Medulla oblongata (tissue), 1 donor: Measurements from ENCODE around the gene CELF6.

Source experiments
- DNase-seq: peaks from one replicate; pipeline ENCODE4 v3.0.0-alpha.2; 2015; ENCODE audit errors: extremely low spot score

The CELF6 gene

GRCh38 chr15:72319985-72320671 lies at the start of gene CELF6:
CELF6 (minus strand) TSS chr15:72320157; CDS start chr15:72319874, 283 bp downstream.
- peak; percentile 78 for DNase-seq

- DNase-seq: peak; percentile 45
Observed at GRCh38 chr15:72368899-72369298, 48.9 kb upstream of the CELF6 start.

- no peak for DNase-seq
Observed at GRCh38 chr15:72368325-72368724, 48.4 kb upstream of the CELF6 start.

GRCh38 chr15:72365844-72366243 lies 45.9 kb upstream of the CELF6 start:
- peak; percentile 66 for DNase-seq

GRCh38 chr15:72361176-72361575 lies 41.2 kb upstream of the CELF6 start:
- DNase-seq: no peak

- DNase-seq: no peak
Observed at GRCh38 chr15:72358650-72359171, 38.8 kb upstream of the CELF6 start.

GRCh38 chr15:72358121-72358520 lies 38.2 kb upstream of the CELF6 start:
- DNase-seq: no peak

- DNase-seq: no peak
Observed at GRCh38 chr15:72354496-72354895, 34.5 kb upstream of the CELF6 start.

- DNase-seq: no peak
Observed at GRCh38 chr15:72353266-72353665, 33.3 kb upstream of the CELF6 start.

- DNase-seq: no peak
Observed at GRCh38 chr15:72345806-72346205, 25.8 kb upstream of the CELF6 start.

- no peak for DNase-seq
Observed at GRCh38 chr15:72345280-72345679, 25.3 kb upstream of the CELF6 start.

- DNase-seq: no peak
Observed at GRCh38 chr15:72344602-72345001, 24.6 kb upstream of the CELF6 start.

- DNase-seq: no peak
Observed at GRCh38 chr15:72342385-72342784, 22.4 kb upstream of the CELF6 start.

GRCh38 chr15:72341361-72341760 lies 21.4 kb upstream of the CELF6 start:
- DNase-seq: no peak

GRCh38 chr15:72340366-72340765 lies 20.4 kb upstream of the CELF6 start:
- no peak for DNase-seq

- peak; percentile 11 for DNase-seq
Observed at GRCh38 chr15:72339777-72340177, 19.8 kb upstream of the CELF6 start.

- DNase-seq: no peak
Observed at GRCh38 chr15:72338617-72339321, 18.8 kb upstream of the CELF6 start.

- DNase-seq: no peak
Observed at GRCh38 chr15:72338148-72338547, 18.2 kb upstream of the CELF6 start.

- DNase-seq: no peak
Observed at GRCh38 chr15:72334842-72335241, 14.9 kb upstream of the CELF6 start.

GRCh38 chr15:72331021-72331420 lies 11.1 kb upstream of the CELF6 start:
- no peak for DNase-seq

GRCh38 chr15:72323752-72324151 lies 3.8 kb upstream of the CELF6 start:
- no peak for DNase-seq

GRCh38 chr15:72319360-72319984 lies 485 bp downstream of the CELF6 start:
- peak; percentile 63 for DNase-seq
